Left lung (tissue), 10 donors: Measurements from ENCODE around the gene GGA1. TPM values are rescaled to one million over a fixed set of nuclear protein-coding genes. Genes with fewer than 3 reads are reported as not detected.

Experiments used
- ATAC-seq: fragments of 200-7000 bp; cut with Tn5 transposase; one replicate; pipeline ENCODE4 v1.9.1; 2020; ENCODE audit warnings: moderate library complexity
- DNase-seq, 4 donors: peaks; one replicate each; pipeline ENCODE4 v3.0.0-alpha.2; 2013 to 2020
- H3K27ac ChIP-seq, 2 donors: fragments of 200-600 bp; sonication (generic) in 1 of 2; one replicate each; pipeline versions ENCODE4 v1.5.0 to v1.8.0; 2020 to 2021
- H3K27me3 ChIP-seq, 2 donors: fragments of 200-600 bp; sonication (generic) in 1 of 2; one replicate each; pipeline versions ENCODE4 v1.5.0 to v1.8.0; 2020 to 2021
- H3K36me3 ChIP-seq, 2 donors: fragments of 200-600 bp; sonication (generic) in 1 of 2; one replicate each; pipeline versions ENCODE4 v1.5.0 to v1.8.0; 2020 to 2021
- H3K4me1 ChIP-seq, 2 donors: fragments of 200-600 bp; one replicate each; pipeline ENCODE4 v1.8.0; 2021
- H3K4me3 ChIP-seq, 2 donors: fragments of 200-600 bp; sonication (generic) in 1 of 2; one replicate each; pipeline versions ENCODE4 v1.5.0 to v1.8.0; 2020 to 2021; ENCODE audit warnings: mild to moderate bottlenecking in 1 of 2
- H3K9me3 ChIP-seq, 2 donors: fragments of 200-600 bp; sonication (generic) in 1 of 2; one replicate each; pipeline versions ENCODE4 v1.5.0 to v1.8.0; 2020 to 2021
- CTCF ChIP-seq, 2 donors: fragments of 200-600 bp; sonication (generic) in 1 of 2; IDR thresholded peaks; one replicate each; pipeline versions ENCODE4 v1.5.0 to v1.8.0; 2021; ENCODE audit warnings: antibody characterized with exemption in 2 of 2
- intact Hi-C, 2 donors: fragments of 100-400 bp; cut with DNase I; formaldehyde crosslinking; loops; one replicate each; pipeline versions ENCODE4 v1.11.2 to v1.14.2; 2022
- polyA plus RNA-seq, 6 donors: library from polyadenylated mRNA; unstranded; fragments of 120-200 nt; gene quantifications; one replicate each; pipeline ENCODE4 v1.2.1, GENCODE V29; 2013; ENCODE audit not compliant: insufficient read length in 6 of 6
- total RNA-seq, 2 donors: library from RNA; stranded (reverse); fragmentation: NEBNext Ultra II Directional; extraction: Animal tissue kit (Norgen Biotek cat#: 25700); gene quantifications; one replicate each; pipeline ENCODE4 v1.2.1, GENCODE V29; 2021
- donor health status: DM: no; HTN: yes; CAD: no.
- donor health status: DM: no; HTN: no; CAD: no.

Gene GGA1
- total and polyA plus RNA-seq, 8 donors: 49.6 to 71.2 (median 58.8) TPM

GRCh38 chr22:37675930-37676735 lies 67.5 kb downstream of the GGA1 start:
- peaks cover 11 to 59% of the 10 kb centered on the region in 2 donors for H3K4me1 ChIP-seq
- H3K27ac ChIP-seq: peak overlapping the region; percentile 90 to 94
- intact Hi-C loops: no loop called here
- no peaks in the 10 kb centered on the region for H3K9me3 ChIP-seq
- TF ChIP-seq CTCF (IDR thresholded peaks at IDR 0.05): no peak
- ATAC-seq: peak; percentile 14
- peak in 2 of 4 donors; percentile 32 to 68 for DNase-seq
- peaks cover 0 to 26% of the 10 kb centered on the region in 2 donors for H3K36me3 ChIP-seq
- no peaks in the 10 kb centered on the region for H3K27me3 ChIP-seq
- H3K4me3 ChIP-seq: peak overlapping the region; percentile 45 to 77

GRCh38 chr22:37676736-37677492 lies 68.3 kb downstream of the GGA1 start:
- Histone ChIP-seq H3K36me3 (peaks cover 0 to 26% of the 10 kb centered on the region in 2 donors), H3K27me3 (no peaks in the 10 kb centered on the region), H3K4me3 (peak overlapping the region; percentile 45 to 77), H3K4me1 (peaks cover 17 to 67% of the 10 kb centered on the region in 2 donors), H3K9me3 (no peaks in the 10 kb centered on the region), H3K27ac (peak overlapping the region; percentile 90 to 94)
- DNase-seq (peak; percentile 46 to 96 (median 90)), ATAC-seq (peak; percentile 72)
- TF ChIP-seq CTCF (IDR thresholded peaks at IDR 0.05): no peak
- intact Hi-C loops: no loop called here

GRCh38 chr22:37677493-37677974 lies 68.9 kb downstream of the GGA1 start:
- peak overlapping the region; percentile 90 to 94 for H3K27ac ChIP-seq
- peaks cover 17 to 68% of the 10 kb centered on the region in 2 donors for H3K4me1 ChIP-seq
- no peaks in the 10 kb centered on the region for H3K27me3 ChIP-seq
- peak overlapping the region; percentile 45 to 77 for H3K4me3 ChIP-seq
- DNase-seq (no peak), ATAC-seq (no peak)
- H3K36me3 ChIP-seq: peaks cover 0 to 26% of the 10 kb centered on the region in 2 donors
- no peak for TF ChIP-seq CTCF (IDR thresholded peaks at IDR 0.05)
- H3K9me3 ChIP-seq: no peaks in the 10 kb centered on the region
- intact Hi-C loops: no loop called here

DNA sequence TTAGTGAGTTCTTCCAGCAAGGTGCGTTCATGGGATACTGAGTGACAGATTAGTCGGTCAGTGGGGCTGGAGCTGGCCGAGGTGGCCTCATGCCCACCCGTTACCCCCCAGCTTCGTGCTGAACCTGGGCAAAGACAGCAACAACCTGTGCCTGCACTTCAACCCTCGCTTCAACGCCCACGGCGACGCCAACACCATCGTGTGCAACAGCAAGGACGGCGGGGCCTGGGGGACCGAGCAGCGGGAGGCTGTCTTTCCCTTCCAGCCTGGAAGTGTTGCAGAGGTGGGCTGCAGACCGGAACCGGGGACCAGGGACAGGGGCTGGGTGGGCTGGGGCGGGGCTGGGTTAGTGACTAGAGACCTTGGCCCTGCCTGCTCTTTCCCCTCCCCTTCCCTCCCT lies 69.7 kb downstream of the GGA1 start:
- peaks cover 0 to 26% of the 10 kb centered on the region in 2 donors for H3K36me3 ChIP-seq
- peak overlapping the region in 1 of 2 donors; percentile 10 for H3K27ac ChIP-seq
- intact Hi-C loops: no loop called here
- DNase-seq (no peak), ATAC-seq (no peak)
- peak overlapping the region in 1 of 2 donors; percentile 77 for H3K4me3 ChIP-seq
- H3K4me1 ChIP-seq: peaks cover 17 to 64% of the 10 kb centered on the region in 2 donors
- H3K9me3 ChIP-seq: no peaks in the 10 kb centered on the region
- H3K27me3 ChIP-seq: no peaks in the 10 kb centered on the region
- no peak for TF ChIP-seq CTCF (IDR thresholded peaks at IDR 0.05)

- intact Hi-C loops: loop anchor here in 1 of 2 donors (5.0 kb wide), 1 partner anchor 37 kb away; no protein-coding TSS in a partner anchor
- DNase-seq (no peak), ATAC-seq (no peak)
- no peak for TF ChIP-seq CTCF (IDR thresholded peaks at IDR 0.05)
- Histone ChIP-seq H3K27ac (no peak overlapping the region), H3K4me1 (peaks cover 13 to 53% of the 10 kb centered on the region in 2 donors), H3K4me3 (no peak overlapping the region), H3K36me3 (peaks cover 0 to 26% of the 10 kb centered on the region in 2 donors), H3K27me3 (no peaks in the 10 kb centered on the region), H3K9me3 (no peaks in the 10 kb centered on the region)
Observed at GRCh38 chr22:37679670-37680069, 71.0 kb downstream of the GGA1 start.
